HepG2 (cell line): Measurements from ENCODE around the gene CLDN19. TPM values are rescaled to one million over a fixed set of nuclear protein-coding genes. Genes with fewer than 3 reads are reported as not detected.

Source experiments
- ATAC-seq: fragments of 200-7000 bp; cut with Tn5 transposase; 3 replicates; pipeline ENCODE4 v1.9.1; 2020; ENCODE audit warnings: mild to moderate bottlenecking, moderate library complexity
- BruUV-seq: library from RNA; stranded (reverse); fragments of 400-500 nt; replicated peaks from 2 replicates; lab custom pipeline; 2021; lab: Mats Ljungman, UMichigan
- CTCF ChIA-PET: fragments of 300-600 bp; formaldehyde crosslinking; extraction: SDS; loops from one replicate; lab custom pipeline; 2021; ENCODE audit warnings: low total read pairs, inconsistent platforms, low intra/inter-chr PET ratio; lab: Yijun Ruan, JAX
- POLR2A ChIA-PET: fragments of 350-600 bp; sonication (Branson Sonifier 250); formaldehyde crosslinking; loops from one replicate; lab custom pipeline; 2020; ENCODE audit warnings: antibody characterized with exemption, inconsistent platforms; lab: Yijun Ruan, JAX
- DNase-seq: peaks from one replicate; pipeline ENCODE4 v3.0.0-alpha.2; 2015; ENCODE audit warnings: low spot score
- FAIRE-seq: peaks from 3 replicates; lab custom pipeline; 2011; peaks lifted over from hg19 to GRCh38; lab: Jason Lieb, UNC
- H2AFZ ChIP-seq: one replicate; pipeline ENCODE4 v1.6.1; 2011; ENCODE audit warnings: low read length, inconsistent platforms
- H3K27ac ChIP-seq: fragments of 300-600 bp; 3 replicates; pipeline ENCODE4 v1.8.0; 2011; ENCODE audit warnings: mixed run types, mild to moderate bottlenecking, mixed read lengths, low read length, inconsistent platforms; ENCODE audit not compliant: insufficient read depth; ENCODE audit errors: extremely low read length
- H3K27me3 ChIP-seq, 2 experiments: fragments of 200-600 bp in 1 of 2; 2 replicates in 1 of 2; 3 replicates in 1 of 2; pipeline versions ENCODE4 v1.6.0 to v1.8.0; 2011; ENCODE audit warnings: low read length in 2 of 2, mild to moderate bottlenecking in 2 of 2, moderate library complexity in 2 of 2, inconsistent platforms in 1 of 2; ENCODE audit not compliant: insufficient read depth in 2 of 2, control insufficient read depth in 1 of 2
- H3K36me3 ChIP-seq, 2 experiments: fragments of 200-600 bp in 1 of 2; replicated peaks in 1 of 2; 2 replicates in 1 of 2; 3 replicates in 1 of 2; pipeline versions ENCODE4 v1.5.1 to v1.8.0; 2011; ENCODE audit warnings: low read length in 2 of 2, inconsistent platforms in 1 of 2; ENCODE audit not compliant: insufficient read depth in 2 of 2, control insufficient read depth in 1 of 2
- H3K4me1 ChIP-seq: 2 replicates; pipeline ENCODE4 v1.5.1; 2012; ENCODE audit warnings: low read length, inconsistent platforms; ENCODE audit not compliant: insufficient read depth
- H3K4me2 ChIP-seq: 2 replicates; pipeline ENCODE4 v1.6.0; 2011; ENCODE audit warnings: low read depth, low read length, inconsistent platforms
- H3K4me3 ChIP-seq, 3 experiments: fragments of 200-600 bp in 1 of 3; sonication (generic), shearing (Covaris generic) in 1 of 3; replicated peaks in 1 of 3; 2 replicates each; pipeline ENCODE4 v1.5.1; 2011 to 2016; ENCODE audit warnings: low read length in 3 of 3, inconsistent platforms in 2 of 3, low read depth in 2 of 3, mild to moderate bottlenecking in 2 of 3, control low read depth in 1 of 3, mixed read lengths in 1 of 3; ENCODE audit not compliant: insufficient read depth in 1 of 3
- H3K79me2 ChIP-seq: one replicate; pipeline ENCODE4 v1.6.1; 2011; ENCODE audit warnings: low read length, inconsistent platforms; ENCODE audit not compliant: insufficient read depth
- H3K9ac ChIP-seq: 2 replicates; pipeline ENCODE4 v1.6.0; 2011; ENCODE audit warnings: mild to moderate bottlenecking, low read depth, low read length, inconsistent platforms; ENCODE audit not compliant: insufficient read depth
- H3K9me3 ChIP-seq: 2 replicates; pipeline ENCODE4 v1.5.1; 2012; ENCODE audit warnings: mild to moderate bottlenecking, low read length
- H4K20me1 ChIP-seq: 2 replicates; pipeline ENCODE4 v1.6.0; 2011; ENCODE audit warnings: inconsistent platforms, mild to moderate bottlenecking, low read length, moderate library complexity; ENCODE audit not compliant: insufficient read depth
- CHCHD3 ChIP-seq: sonication (generic); formaldehyde crosslinking; IDR thresholded peaks from 2 replicates; pipeline ENCODE4 v1.8.0; 2022; ENCODE audit warnings: mild to moderate bottlenecking, missing genetic modification reagents, moderate library complexity
- CREB1 ChIP-seq, 2 experiments: fragments of 450-650 bp in 1 of 2; IDR thresholded peaks; 2 replicates each; pipeline ENCODE4 v1.6.1; 2016 to 2017; ENCODE audit warnings: control low read depth in 1 of 2, mild to moderate bottlenecking in 1 of 2, missing compliant biosample characterization in 1 of 2, missing genetic modification characterization in 1 of 2
- FOXC1 ChIP-seq: sonication (generic); formaldehyde crosslinking; IDR thresholded peaks from 2 replicates; pipeline ENCODE4 v1.8.0; 2022; ENCODE audit warnings: mild to moderate bottlenecking, missing genetic modification reagents, borderline replicate concordance
- SNAI1 ChIP-seq: sonication (generic); formaldehyde crosslinking; IDR thresholded peaks from 2 replicates; pipeline ENCODE4 v1.5.0; 2020; ENCODE audit warnings: mild to moderate bottlenecking, missing genetic modification reagents, borderline replicate concordance
- SOX5 ChIP-seq: IDR thresholded peaks from 2 replicates; pipeline ENCODE4 v1.6.1; 2016; ENCODE audit warnings: borderline replicate concordance
- ZMAT3 ChIP-seq: sonication (generic); formaldehyde crosslinking; conservative IDR thresholded peaks from 2 replicates; pipeline ENCODE4 v1.7.0; 2021; ENCODE audit warnings: missing genetic modification reagents
- ZNF547 ChIP-seq: sonication (generic); formaldehyde crosslinking; IDR thresholded peaks from 2 replicates; pipeline ENCODE4 v1.5.1; 2020; ENCODE audit warnings: mild to moderate bottlenecking, missing genetic modification reagents
- ZNF83 ChIP-seq: sonication (generic); formaldehyde crosslinking; IDR thresholded peaks from 2 replicates; pipeline ENCODE4 v1.4.0; 2020; ENCODE audit warnings: missing genetic modification reagents, mild to moderate bottlenecking, borderline replicate concordance
- WGBS: methylation state at CpG from one replicate; pipeline ENCODE4 v1.1.6; 2017; ENCODE audit warnings: low lambda C conversion rate; 5-methylcytosine and 5-hydroxymethylcytosine counted together
- in situ Hi-C: cut with HindIII; loops from 2 replicates; pipeline ENCODE4 v1.10.0; 2017; ENCODE audit warnings: low pct_unique_long_range_greater_than_20kb; ENCODE audit not compliant: extremely low pct_ligation_motif_present
- intact Hi-C: fragments of 100-400 bp; cut with micrococcal nuclease; formaldehyde crosslinking; loops from one replicate; pipeline ENCODE4 v1.10.0; 2022; ENCODE audit not compliant: unreplicated experiment
- polyA plus RNA-seq, 8 experiments: library from polyadenylated mRNA; depleted of rRNA in 3 of 8; stranded (reverse) in 7 of 8; unstranded in 1 of 8; fragments of >200 nt; fragmentation: Illumina TruSeq in 4 of 8; extraction: Trizol in 4 of 8; gene quantifications; 2 replicates each; pipeline versions ENCODE4 v1.2.1 to v1.2.3, GENCODE V29; 2011 to 2016; ENCODE audit warnings: low read depth in 4 of 8, missing spikeins in 1 of 8, mixed read lengths in 1 of 8; ENCODE audit not compliant: insufficient read depth in 1 of 8
- total RNA-seq, 5 experiments: library from RNA; depleted of rRNA; stranded (reverse); fragments of >200 nt; fragmentation: Illumina TruSeq; extraction: Trizol; gene quantifications; 2 replicates each; pipeline ENCODE4 v1.2.3, GENCODE V29; 2016; ENCODE audit warnings: low read depth in 1 of 5
- TF ChIP-seq, protein P1 (sequence below): IDR thresholded peaks from 2 replicates; pipeline ENCODE4 v1.6.1; 2012; ENCODE audit warnings: inconsistent platforms
- TF ChIP-seq, protein P2 (sequence below): sonication (generic); formaldehyde crosslinking; IDR thresholded peaks from 2 replicates; pipeline ENCODE4 v1.8.1; 2023; ENCODE audit warnings: mild to moderate bottlenecking, missing genetic modification reagents
- TF ChIP-seq, protein P3 (sequence below): sonication (generic); formaldehyde crosslinking; IDR thresholded peaks from 2 replicates; pipeline ENCODE4 v1.9.0; 2022; ENCODE audit warnings: low read depth, missing genetic modification reagents
- TF ChIP-seq, protein P4 (sequence below): sonication (generic); formaldehyde crosslinking; IDR thresholded peaks from 2 replicates; pipeline ENCODE4 v1.8.1; 2022; ENCODE audit warnings: mild to moderate bottlenecking, missing genetic modification reagents

The CLDN19 gene
- total and polyA plus RNA-seq, 2 of the 13 experiments (the other 11 are each of a cell fraction or from before 2014, with no cell fraction given) = 5.0 to 7.6 TPM

DNA sequence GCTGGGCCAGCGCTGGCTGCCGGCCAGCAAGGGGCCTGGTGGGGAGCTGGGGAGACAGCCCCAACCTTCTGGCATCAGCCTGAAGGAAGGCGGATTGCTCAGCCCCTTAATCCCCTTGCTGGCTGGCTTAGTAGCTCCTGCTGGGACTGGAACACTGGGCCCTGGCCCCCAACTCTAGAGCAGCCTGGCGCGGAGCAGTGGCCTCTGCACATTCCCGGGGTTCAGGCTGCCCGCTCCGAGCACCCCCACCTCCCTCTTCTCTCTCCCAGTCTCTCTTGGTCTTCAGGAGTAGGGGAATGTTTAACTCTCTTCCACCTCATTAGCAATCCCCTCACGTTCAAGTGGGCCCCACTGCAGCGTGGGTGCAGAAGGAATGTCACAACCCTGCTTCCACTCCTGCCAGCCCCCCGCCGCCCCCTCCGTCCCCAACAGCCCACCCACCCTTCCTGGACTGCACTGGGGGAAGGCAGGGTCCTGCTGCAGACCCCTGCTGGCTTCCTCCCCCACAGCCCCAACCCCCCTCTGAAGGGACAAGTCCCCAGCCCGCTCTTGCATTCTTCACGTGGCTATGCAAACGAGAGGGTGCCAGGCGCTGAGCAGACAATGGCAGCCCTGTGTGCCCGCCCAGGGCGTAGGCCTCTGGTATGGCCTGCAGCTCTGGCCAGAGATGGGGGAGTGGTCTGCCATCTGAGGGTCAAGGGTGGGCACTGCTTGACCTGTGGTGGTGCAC is 980 bp upstream of the CLDN19 start (continued):
- TF ChIP-seq SNAI1 = no peak
- no peak for TF ChIP-seq ZNF547 (CRISPR knock-in tag)
- TF ChIP-seq, protein P1, sequence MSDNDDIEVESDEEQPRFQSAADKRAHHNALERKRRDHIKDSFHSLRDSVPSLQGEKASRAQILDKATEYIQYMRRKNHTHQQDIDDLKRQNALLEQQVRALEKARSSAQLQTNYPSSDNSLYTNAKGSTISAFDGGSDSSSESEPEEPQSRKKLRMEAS = peak; percentile 66; the same call in 1 of the 2 replicates
- TF ChIP-seq SOX5 (CRISPR knock-in tag) = 0 out of 2 replicates have a peak, but pooled peaks have one; percentile 16
- TF ChIP-seq CHCHD3 (CRISPR knock-in tag) = 0 out of 2 replicates have a peak, but pooled peaks have one; percentile 19
- TF ChIP-seq ZMAT3 (CRISPR knock-in tag) = no peak
- TF ChIP-seq, all 625 proteins: peak for 9

DNA sequence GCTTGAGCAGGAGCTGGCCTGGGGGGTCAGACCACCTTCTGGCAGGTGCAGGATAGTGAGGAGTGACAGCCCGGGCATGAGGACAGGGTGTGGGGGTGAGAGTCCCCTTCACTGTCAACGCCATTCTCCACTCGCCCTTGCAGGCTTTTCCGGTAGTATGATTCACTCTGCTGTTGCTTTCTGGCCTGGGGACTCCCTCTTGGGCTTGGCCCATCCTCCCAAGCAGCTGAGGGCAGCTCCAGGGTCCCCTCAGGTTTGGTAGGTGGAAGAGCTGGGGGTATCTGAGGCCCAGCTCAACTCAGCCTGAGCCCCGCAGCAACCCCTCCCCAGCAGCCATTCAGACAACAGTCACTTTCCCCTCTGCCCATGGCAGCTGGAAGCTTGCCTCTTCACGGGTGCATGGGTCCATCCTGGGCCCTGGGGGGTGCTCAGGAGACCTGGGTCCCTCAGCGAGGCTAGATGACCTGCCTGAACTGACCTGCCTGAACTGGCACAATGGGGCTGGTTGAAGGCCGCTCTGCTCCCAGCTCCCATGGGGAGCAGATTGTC is 1.3 kb downstream of the CLDN19 start:
- Histone ChIP-seq H4K20me1 (no peaks in the 10 kb centered on the region), H3K9ac (no peak overlapping the region), H3K36me3 (no peaks in the 10 kb centered on the region), H3K4me2 (peak overlapping the region; percentile 98), H3K4me1 (peaks cover 81% of the 10 kb centered on the region), H3K9me3 (no peaks in the 10 kb centered on the region), H3K79me2 (no peaks in the 10 kb centered on the region), H2AFZ (no peak overlapping the region), H3K4me3 (peak overlapping the region in 2 of 3 experiments; percentile 76 to 83; a peak in 2 of 6 replicates), H3K27me3 (no peaks in the 10 kb centered on the region), H3K27ac (no peak overlapping the region)
- FAIRE-seq (no peak), ATAC-seq (no peak; the same call in 2 of the 3 replicates), DNase-seq (no peak)
- ChIA-PET POLR2A (interaction anchor here (3.6 kb wide), 1 partner anchor 28 kb away, joined by 28 read pairs; the partner anchor contains the start of genes C1orf50 and P3H1), CTCF (no interaction called here)
- in situ Hi-C loops = loop anchor here (25.0 kb wide), 1 partner anchor 401 kb away; the partner anchor contains the start of gene FOXJ3
- TF ChIP-seq FOXC1 (no peak), CREB1 (IDR thresholded peaks at IDR 0.05) (no peak), CREB1 (CRISPR knock-in tag; IDR thresholded peaks at IDR 0.05) (no peak), SNAI1 (0 out of 2 replicates have a peak, but pooled peaks have one; percentile 13), ZNF83 (CRISPR knock-in tag) (no peak)
- TF ChIP-seq, protein P2, sequence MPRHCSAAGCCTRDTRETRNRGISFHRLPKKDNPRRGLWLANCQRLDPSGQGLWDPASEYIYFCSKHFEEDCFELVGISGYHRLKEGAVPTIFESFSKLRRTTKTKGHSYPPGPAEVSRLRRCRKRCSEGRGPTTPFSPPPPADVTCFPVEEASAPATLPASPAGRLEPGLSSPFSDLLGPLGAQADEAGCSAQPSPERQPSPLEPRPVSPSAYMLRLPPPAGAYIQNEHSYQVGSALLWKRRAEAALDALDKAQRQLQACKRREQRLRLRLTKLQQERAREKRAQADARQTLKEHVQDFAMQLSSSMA (CRISPR knock-in tag) = no peak
- TF ChIP-seq, protein P3, sequence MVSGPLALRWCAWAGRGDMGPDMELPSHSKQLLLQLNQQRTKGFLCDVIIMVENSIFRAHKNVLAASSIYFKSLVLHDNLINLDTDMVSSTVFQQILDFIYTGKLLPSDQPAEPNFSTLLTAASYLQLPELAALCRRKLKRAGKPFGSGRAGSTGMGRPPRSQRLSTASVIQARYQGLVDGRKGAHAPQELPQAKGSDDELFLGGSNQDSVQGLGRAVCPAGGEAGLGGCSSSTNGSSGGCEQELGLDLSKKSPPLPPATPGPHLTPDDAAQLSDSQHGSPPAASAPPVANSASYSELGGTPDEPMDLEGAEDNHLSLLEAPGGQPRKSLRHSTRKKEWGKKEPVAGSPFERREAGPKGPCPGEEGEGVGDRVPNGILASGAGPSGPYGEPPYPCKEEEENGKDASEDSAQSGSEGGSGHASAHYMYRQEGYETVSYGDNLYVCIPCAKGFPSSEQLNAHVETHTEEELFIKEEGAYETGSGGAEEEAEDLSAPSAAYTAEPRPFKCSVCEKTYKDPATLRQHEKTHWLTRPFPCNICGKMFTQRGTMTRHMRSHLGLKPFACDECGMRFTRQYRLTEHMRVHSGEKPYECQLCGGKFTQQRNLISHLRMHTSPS (CRISPR knock-in tag) = peak; percentile 30; the same call in 1 of the 2 replicates
- TF ChIP-seq, protein P4, sequence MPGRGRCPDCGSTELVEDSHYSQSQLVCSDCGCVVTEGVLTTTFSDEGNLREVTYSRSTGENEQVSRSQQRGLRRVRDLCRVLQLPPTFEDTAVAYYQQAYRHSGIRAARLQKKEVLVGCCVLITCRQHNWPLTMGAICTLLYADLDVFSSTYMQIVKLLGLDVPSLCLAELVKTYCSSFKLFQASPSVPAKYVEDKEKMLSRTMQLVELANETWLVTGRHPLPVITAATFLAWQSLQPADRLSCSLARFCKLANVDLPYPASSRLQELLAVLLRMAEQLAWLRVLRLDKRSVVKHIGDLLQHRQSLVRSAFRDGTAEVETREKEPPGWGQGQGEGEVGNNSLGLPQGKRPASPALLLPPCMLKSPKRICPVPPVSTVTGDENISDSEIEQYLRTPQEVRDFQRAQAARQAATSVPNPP (CRISPR knock-in tag) = no peak
- no TSS peak for BruUV-seq
- WGBS = no CpG with 5 or more reads among the region's 8 CpGs
- intact Hi-C loops = no loop called here
